NOMO-1 treated with dmso at 0.1 percent for 144 hours (cell line): ENCODE measurements around the gene MRPL18.

ENCODE experiments used
- DNase-seq: peaks from one replicate; lab custom pipeline; 2025; ENCODE audit not compliant: unreplicated experiment; lab: John Stamatoyannopoulos, UW

The MRPL18 gene

DNA sequence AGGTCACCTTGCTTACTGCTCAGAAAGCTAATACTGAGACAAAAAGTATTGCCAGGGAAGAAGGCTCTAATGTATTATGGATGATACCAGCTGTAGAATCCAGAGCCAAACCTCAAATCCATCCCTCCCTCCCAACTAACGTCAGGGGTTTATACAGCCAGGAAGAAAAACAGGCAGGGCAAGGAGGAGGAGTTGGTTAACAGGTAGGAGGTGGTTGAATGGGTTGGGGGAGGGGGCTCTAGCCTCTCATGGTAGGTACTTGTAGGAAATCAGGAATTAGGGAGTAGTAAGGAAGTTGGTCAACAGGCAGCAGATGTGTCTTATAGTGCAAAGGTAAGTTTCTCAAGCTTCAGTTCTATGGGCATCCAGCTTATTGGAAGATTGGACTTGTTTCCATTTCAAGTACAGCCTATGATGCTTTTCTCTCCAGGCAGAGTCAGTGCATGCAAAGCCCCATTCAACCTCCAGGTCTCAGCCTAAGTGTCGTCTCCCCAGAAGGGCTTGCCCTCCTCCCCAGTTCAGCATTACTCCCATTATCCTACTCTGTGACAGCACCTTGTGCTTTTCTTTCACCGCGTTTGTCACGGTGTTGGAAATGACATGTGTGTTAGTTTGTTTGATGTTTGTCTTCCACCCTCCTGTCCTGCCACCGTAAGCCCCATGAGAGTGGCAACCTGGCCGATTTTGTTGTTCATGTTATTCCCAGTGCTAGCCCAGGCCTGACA is 47.9 kb downstream of the MRPL18 start:
- no peak for DNase-seq

DNA sequence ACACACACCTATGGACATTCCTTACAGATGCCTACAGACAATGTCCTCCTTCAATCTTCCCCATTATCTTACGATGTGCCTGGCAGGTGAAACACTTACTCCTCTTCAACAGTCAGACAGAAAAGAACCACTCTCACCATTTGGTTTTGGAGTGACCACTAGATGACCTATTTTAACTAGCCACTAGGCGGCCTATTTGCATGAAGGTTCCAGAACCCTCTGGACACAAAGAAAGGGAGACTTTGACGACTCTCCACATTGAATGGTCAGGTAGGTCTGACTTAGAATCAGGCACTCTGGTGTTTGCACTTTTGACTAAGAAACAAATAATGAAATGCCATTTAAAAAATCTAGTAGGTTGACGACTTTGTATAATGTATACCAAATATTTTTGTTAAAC is 51.8 kb downstream of the MRPL18 start:
- no peak for DNase-seq

DNA sequence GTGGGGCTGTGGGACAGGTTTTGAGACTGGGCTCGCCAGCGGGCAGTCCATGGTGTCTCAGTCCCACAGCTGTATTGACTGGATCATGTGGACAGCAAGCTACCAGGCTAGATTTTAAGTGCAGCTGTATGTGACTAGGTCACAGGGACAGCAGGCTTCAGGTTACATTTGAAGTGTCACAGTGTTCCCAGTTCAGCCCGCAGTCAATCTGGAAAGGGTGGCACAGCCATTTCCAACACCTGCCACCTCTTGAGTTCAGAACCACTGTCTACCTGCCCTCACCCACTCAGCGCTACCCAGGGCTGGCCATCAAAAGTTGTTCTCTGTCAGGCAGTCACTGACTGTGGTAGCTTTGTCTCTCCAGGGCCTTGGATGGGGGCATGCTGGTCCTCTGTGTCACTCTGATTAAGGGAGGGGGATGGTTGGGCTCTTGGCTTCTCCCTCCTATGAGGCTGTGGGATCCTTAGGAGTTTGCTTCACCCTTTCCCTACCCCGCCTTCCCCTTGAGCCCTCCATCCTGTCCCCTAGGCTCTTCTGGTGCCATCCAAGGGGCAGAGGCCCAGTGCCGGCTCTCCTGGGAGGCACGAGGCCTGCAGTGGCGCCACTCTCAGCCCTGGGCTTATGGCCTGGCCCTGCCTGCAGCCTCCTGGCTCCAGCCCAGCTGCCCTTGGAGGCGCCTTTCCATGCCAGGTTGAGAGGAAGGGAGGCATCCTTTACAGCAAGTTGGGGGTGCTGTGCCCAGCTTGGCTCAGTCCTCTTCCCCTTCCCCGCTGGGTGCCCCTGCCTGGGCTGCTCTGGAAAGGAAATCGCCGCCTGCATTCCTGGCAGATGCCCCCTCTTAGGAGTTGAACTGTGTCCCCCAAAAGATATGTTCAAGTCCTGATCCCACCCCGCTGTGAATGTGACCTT is 54.7 kb downstream of the MRPL18 start:
- DNase-seq: no peak
